C1 segment of cervical spinal cord (tissue), 14 donors: ENCODE results near the gene DHCR24.
A peak's percentile ranks its signal among the peaks of the same experiment; 100 is the strongest.

Experiments used
- DNase-seq, 14 donors: peaks; one replicate each; lab custom pipeline; 2025; lab: John Stamatoyannopoulos, UW

The DHCR24 gene

GRCh38 chr1:54818461-54819194, 68.4 kb downstream of the DHCR24 start:
- no peak for DNase-seq

GRCh38 chr1:54816951-54817350, 70.0 kb downstream of the DHCR24 start:
- no peak for DNase-seq

DNA sequence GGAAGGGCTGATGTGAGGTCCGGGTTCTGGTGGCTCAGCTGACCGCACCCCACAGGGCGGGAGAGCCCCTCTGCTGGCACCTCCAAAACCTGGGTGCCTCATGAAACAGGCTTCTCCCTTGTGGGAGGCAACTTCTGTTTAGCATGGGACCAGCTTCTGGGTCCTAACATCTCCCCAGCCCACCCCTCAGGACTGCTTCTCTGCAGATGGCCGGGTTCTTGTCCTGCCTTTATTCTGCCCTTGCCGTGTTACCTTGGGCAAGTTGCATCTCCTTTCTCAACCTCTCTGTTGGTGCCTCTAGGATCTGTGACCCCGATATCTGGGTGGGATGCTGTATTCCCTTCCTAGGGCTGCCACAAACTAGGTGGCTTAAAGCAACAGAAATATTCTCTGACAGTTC, 70.9 kb downstream of the DHCR24 start:
- DNase-seq, result no peak

GRCh38 chr1:54815086-54815876, 71.7 kb downstream of the DHCR24 start:
- no peak for DNase-seq

- no peak for DNase-seq
Observed at GRCh38 chr1:54814571-54814970, 72.4 kb downstream of the DHCR24 start.

DNA sequence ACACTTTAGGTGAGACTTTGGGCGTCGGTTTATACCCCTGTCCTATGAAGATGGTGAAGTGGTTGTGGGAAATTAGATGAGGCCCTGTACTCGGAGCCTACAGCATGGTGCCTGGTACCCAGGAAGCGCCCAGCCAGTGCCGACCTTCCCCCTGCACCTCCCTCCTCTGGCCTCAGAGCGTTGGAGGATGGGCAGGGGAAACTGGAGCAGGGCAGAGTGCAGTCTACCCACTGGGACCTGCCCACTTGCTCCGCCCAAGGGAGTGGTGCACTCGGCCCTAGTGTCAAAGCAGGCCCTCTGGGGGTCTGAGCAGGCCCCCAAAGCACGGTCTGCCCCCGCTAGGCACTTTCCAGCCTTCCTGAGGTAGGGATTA, 72.9 kb downstream of the DHCR24 start:
- DNase-seq, result no peak

DNA sequence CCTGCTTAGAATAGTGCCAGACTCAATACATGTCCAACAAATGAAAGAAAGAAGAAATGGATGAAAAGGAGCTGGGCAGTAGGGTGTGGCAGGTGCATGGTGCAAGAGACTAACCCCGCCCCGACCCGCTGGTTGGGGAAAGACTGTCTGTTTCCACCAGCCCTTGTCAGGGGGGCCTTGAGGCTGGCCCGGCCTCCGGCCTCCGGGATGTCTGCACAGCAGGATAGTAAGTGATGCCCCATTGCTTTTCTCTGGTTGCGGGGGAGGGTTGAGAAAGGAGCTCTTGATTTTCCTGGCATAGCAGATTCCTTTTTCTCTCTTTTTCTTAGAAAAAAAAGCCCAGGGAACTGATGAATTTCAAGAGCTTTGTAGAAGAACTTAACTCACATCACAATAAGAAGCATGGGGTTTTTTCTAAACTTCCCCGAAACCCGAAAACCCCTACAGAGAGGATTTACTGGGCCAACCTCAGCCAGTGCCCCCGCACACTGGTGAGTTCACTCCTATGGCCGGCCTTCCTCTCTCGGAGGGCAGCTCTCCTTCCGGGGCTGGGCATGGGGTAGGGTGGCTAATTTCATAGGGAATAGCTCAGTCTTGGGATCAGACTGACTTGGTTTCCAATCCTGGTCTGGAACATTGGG, 73.4 kb downstream of the DHCR24 start:
- no peak for DNase-seq

- DNase-seq, result no peak
Observed at GRCh38 chr1:54812801-54813484, 74.1 kb downstream of the DHCR24 start.

DNA sequence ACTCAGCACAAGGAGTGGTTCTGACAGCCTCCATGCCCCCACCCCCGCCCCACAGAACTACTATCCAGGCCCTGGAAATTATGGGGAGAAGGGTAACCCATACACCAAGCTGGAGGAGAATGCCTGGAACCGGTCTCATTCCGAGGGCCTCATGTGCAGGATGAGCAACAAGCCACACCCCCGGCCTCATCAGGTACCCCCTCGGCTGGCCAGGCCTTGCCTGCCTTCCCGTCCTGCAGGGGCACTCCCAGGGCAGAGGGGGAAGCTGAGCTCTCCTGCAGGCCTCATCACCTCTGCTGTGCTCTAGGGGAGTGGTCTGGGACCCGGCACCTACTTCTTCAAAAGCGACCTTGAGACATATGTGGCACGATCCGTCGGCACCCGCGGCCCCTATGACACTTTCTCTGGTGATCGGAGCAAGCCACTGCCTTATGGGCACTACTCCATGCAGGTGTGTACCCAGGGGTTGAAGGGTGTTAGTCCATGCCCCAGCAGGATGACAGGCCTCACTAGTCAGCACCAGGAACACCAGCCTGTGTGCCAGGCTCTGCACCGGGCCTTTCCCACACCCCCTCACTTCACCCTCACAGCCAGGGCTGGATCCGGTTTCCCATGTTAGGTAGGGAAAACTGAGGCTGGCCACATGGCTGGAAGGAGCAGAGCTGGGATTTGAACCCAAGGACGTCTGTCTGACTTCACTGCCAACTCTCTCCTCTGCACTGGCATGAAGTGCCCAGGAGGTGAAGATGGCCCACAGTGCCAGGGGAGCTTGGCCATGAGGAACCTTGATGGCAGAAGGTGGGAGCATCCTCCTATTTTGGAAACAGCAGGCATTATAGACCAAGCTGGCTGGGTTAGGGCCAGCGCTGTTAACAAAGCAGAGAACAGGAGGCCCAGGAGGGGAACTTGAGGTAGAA, 75.0 kb downstream of the DHCR24 start:
- no peak for DNase-seq

- no peak for DNase-seq
Observed at GRCh38 chr1:54811066-54811465, 75.9 kb downstream of the DHCR24 start.

DNA sequence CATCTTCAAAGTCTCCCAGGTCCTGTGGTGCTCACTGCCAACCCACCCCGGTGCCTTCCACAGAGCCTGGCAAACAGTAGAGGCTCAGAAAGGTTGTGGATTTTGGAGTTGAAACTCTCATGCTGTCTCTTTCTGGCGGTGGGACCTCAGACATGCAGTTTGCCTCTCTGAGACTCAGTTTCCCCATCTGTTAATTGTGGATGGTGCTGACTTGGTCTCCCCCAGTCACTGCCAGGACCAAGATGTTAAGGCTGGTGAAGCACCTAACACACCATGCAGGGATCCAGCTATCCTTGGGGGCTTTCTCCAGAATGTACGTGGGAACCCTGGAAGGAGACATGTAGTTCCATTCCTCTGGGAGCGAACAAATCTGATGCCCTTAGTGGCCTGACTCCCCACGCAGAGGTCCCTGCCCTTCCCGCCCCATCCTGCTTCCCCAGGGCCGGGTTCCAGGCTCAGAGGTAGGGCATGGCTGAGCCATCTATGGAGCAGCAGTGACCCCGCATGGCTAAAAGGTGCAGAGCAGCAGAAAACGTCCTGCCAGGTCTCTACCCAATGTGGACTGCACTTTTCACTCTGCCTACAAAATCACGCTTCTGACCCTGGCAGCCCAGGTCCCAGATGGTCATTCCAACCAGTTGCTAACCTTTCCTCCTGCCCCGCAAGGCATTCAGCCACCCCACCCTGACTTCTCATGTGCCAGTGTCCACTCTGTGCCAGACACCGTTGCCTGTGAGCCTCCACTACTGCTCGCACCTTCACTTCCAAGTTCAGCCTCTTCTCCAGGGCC, 76.6 kb downstream of the DHCR24 start:
- DNase-seq, result peak in 9 of 14 donors; percentile 8 to 63 (median 20)

GRCh38 chr1:54809496-54810074, 77.4 kb downstream of the DHCR24 start:
- no peak for DNase-seq

- DNase-seq, result no peak
Observed at GRCh38 chr1:54808443-54809207, 78.4 kb downstream of the DHCR24 start.

DNA sequence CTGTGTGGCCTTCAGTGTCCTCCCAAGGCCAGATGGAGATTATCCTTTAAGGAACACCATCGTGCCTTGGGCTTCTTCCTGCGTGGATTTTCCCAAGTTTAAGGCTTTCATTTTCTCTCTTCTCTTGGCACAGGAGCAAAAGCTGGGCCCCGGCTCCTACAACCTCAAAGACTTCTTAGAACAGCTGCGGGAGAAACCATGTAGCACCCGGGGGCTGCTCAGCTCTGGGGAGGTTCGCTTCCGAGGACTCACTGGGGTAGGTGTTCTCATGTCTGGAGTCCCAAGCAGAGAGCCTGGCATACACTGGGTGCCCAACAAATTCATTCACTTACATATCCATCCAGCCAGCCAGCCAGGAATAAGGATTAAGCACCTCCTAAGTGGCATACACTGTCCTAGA, 79.2 kb downstream of the DHCR24 start:
- no peak for DNase-seq

DNA sequence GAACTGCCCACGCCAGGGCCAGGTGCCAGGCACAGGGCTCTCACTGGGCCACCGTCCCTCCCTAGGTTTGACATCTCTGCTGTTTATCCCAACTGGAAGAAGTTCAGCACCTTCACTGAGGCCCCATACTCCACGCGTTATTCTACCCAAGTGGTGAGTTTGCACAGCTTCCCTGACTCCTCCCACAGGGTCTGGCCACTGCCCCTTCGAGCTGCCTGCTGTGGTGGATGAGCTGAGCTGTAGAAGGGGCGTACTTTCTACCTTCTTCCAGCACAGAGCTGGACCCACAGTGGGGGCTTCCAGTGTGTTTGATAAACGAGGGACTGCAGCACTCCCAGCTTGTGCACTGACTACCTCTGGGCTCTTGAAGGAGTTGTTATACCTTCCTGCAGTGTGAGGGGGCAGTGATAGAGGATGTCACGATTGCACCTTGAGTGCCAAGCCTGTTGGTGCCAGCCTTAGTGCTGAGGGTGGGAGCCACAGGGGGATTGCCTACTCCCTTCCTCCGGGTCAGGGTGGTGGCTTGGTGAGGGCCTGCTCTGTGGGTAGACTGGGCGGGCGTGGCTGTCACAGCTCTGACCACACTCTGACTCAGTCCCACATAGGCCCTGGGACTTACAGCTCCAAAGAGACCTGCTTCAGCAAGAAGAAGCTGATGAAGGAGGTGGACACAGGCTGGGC, 79.9 kb downstream of the DHCR24 start:
- no peak for DNase-seq

DNA sequence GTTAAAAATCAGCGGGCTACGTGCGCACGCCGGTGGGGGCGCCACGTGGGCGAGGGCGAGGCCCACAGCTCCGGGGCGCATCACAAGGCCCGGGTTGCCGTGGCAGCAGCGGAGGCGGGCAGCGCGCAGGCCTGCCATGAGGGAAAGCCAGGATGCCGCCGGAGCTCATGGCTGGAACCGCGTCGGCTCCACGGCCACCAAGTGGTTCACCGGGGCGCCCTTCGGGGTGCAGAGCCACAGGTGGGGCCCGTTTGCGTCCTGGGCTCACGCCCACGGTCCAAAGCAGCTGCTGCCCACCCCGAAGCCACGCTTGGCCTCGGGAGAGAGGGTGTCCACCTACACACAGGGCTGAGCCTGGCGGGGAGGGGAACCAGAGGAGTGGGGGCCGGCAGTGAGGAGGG, 81.0 kb downstream of the DHCR24 start:
- no peak for DNase-seq

DNA sequence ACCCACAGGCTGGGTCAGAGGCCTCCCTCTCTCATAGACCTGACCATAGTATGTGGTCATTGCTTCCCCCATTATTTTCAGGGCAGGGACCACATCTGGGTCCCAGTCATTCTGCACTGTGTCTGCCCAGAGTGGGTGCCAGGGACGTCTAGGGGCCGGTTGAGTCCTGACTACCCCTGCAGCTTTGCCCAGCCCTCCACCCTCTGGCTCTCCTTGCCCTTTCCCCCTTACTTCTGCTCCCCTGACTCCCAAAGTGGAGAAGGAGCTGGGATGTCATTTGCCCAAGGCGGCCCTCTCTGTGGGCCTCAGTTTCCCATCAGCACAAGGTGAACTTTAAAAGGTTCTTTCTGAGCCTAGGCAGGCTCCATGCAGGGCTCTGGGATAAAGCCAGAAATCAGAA, 81.5 kb downstream of the DHCR24 start:
- DNase-seq, result no peak

DNA sequence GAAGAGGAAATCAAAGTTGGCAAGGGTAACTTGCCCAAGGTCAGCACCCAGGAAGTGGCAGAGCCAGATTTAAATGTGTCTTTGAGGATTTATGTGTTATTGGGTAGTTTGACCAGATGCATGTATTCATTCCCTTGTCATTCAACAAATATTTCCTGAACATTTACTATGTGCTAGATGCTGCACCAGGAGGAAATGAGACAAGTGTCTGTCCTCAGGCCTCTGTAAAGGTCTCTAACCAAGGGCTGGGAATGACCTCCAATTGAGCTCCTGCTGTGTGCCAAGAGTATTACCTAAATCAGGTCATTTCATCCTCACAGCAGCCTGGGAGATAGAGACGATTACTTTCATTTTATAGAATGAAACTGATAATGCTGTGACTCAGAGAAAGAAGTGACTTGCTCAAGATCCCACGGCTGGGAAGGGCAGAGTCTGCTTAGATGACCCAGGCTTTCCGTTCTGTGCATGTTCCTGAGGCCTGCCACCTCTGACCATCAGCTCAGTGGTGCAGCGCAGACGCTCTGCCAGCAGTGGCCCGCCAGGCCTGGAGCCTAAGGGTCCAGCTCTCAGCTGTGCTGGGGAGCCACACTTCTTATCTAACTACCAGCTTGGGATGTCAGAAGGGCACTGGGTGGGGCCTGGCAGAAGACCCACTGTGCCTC, 82.4 kb downstream of the DHCR24 start:
- no peak for DNase-seq
